ENCODE data around the gene TNS1.

GRCh38 chr2:217952409-217952808 lies 50.4 kb downstream of the TNS1 start:
- no peak for TF ChIP-seq CTCF (IDR thresholded peaks at IDR 0.05; ENCODE audit: insufficient read depth, low read length)
- TF ChIP-seq SPI1 (IDR thresholded peaks at IDR 0.05; ENCODE audit: borderline replicate concordance, low read depth) = no peak
- TF ChIP-seq POLR2AphosphoS5 (IDR thresholded peaks at IDR 0.05; ENCODE audit: low read depth) = no peak
